H1 (cell line): Measurements from ENCODE around the gene PDE4D. TPM values are rescaled to one million over a fixed set of nuclear protein-coding genes. Genes with fewer than 3 reads are reported as not detected.

Experiments
- CTCF ChIA-PET: fragments of 300-600 bp; sonication (Branson Sonifier 250); formaldehyde crosslinking; loops from one replicate; lab custom pipeline; 2021; ENCODE audit not compliant: partially characterized antibody; lab: Charles Lee
- POLR2A ChIA-PET: fragments of 300-600 bp; sonication (Branson Sonifier 250); formaldehyde crosslinking; loops from one replicate; lab custom pipeline; 2021; ENCODE audit warnings: inconsistent platforms; ENCODE audit not compliant: partially characterized antibody; lab: Charles Lee
- DNase-seq, 2 experiments: peaks; one replicate each; pipeline versions ENCODE4 v3.0.0 to v3.0.0-alpha.2; 2010 to 2022; ENCODE audit warnings: low spot score in 2 of 2, low read depth in 1 of 2, mixed read lengths in 1 of 2
- FAIRE-seq: peaks from 2 replicates; lab custom pipeline; 2011; peaks lifted over from hg19 to GRCh38; lab: Jason Lieb, UNC
- H2AFZ ChIP-seq: 2 replicates; pipeline ENCODE4 v1.8.1; 2012; ENCODE audit warnings: low read length, inconsistent platforms
- H2AK5ac ChIP-seq: 2 replicates; pipeline ENCODE4 v1.6.1; 2013; ENCODE audit warnings: low read depth, low read length
- H2BK120ac ChIP-seq: replicated peaks from 2 replicates; pipeline ENCODE3; 2013; ENCODE audit warnings: low read depth, low read length, inconsistent platforms
- H2BK12ac ChIP-seq: 2 replicates; pipeline ENCODE4 v1.6.1; 2013; ENCODE audit warnings: low read depth, low read length
- H2BK15ac ChIP-seq: 2 replicates; pipeline ENCODE4 v1.6.1; 2013; ENCODE audit warnings: low read length
- H2BK20ac ChIP-seq: 2 replicates; pipeline ENCODE4 v1.6.1; 2013; ENCODE audit warnings: low read length
- H2BK5ac ChIP-seq: 2 replicates; pipeline ENCODE4 v1.6.1; 2013; ENCODE audit warnings: low read depth, low read length
- H3K14ac ChIP-seq: 2 replicates; pipeline ENCODE4 v1.6.1; 2013; ENCODE audit warnings: inconsistent platforms; ENCODE audit not compliant: insufficient read length
- H3K18ac ChIP-seq: 2 replicates; pipeline ENCODE4 v1.6.1; 2013; ENCODE audit warnings: low read length; ENCODE audit errors: extremely low read depth
- H3K23ac ChIP-seq: 2 replicates; pipeline ENCODE4 v1.6.1; 2013; ENCODE audit warnings: inconsistent platforms; ENCODE audit not compliant: insufficient read length
- H3K23me2 ChIP-seq: 2 replicates; pipeline ENCODE4 v1.6.1; 2013; ENCODE audit warnings: low read depth, low read length
- H3K27ac ChIP-seq: 2 replicates; pipeline ENCODE4 v1.6.1; 2011; ENCODE audit warnings: low read depth, low read length, inconsistent platforms
- H3K27me3 ChIP-seq, 4 experiments: replicated peaks in 1 of 4; 1 replicate in 1 of 4; 2 replicates in 3 of 4; pipeline versions ENCODE4 v1.6.1 to v1.8.1; 2011 to 2013; ENCODE audit warnings: low read length in 3 of 4, mild to moderate bottlenecking in 3 of 4, inconsistent platforms in 2 of 4, mixed read lengths in 2 of 4, moderate library complexity in 1 of 4; ENCODE audit not compliant: control insufficient read depth in 3 of 4, insufficient read depth in 3 of 4; ENCODE audit errors: extremely low read depth in 1 of 4
- H3K36me3 ChIP-seq, 4 experiments: 2 replicates each; pipeline versions ENCODE4 v1.6.1 to v1.8.1; 2011 to 2013; ENCODE audit warnings: mild to moderate bottlenecking in 4 of 4, low read length in 3 of 4, moderate library complexity in 2 of 4, control low read depth in 1 of 4, inconsistent platforms in 1 of 4; ENCODE audit not compliant: insufficient read depth in 4 of 4, control insufficient read depth in 2 of 4
- H3K4ac ChIP-seq: replicated peaks from 2 replicates; pipeline ENCODE3; 2013; ENCODE audit warnings: low read length, low read depth, mixed read lengths, inconsistent platforms; ENCODE audit not compliant: insufficient read length
- H3K4me1 ChIP-seq, 4 experiments: replicated peaks in 1 of 4; 1 replicate in 1 of 4; 2 replicates in 3 of 4; pipeline versions ENCODE4 v1.6.1 to v1.8.1; 2011 to 2013; ENCODE audit warnings: low read length in 3 of 4, inconsistent platforms in 2 of 4, mixed read lengths in 1 of 4; ENCODE audit not compliant: insufficient read depth in 4 of 4, control insufficient read depth in 3 of 4
- H3K4me2 ChIP-seq, 2 experiments: 2 replicates each; pipeline versions ENCODE4 v1.6.1 to v1.8.1; 2011 to 2013; ENCODE audit warnings: low read depth in 2 of 2, low read length in 2 of 2, control low read depth in 1 of 2, inconsistent platforms in 1 of 2, mild to moderate bottlenecking in 1 of 2; ENCODE audit not compliant: insufficient read depth in 1 of 2
- H3K4me3 ChIP-seq, 4 experiments: fragments of 200-600, 300-600 bp in 1 of 4; sonication (generic), shearing (Covaris generic), sonication (Bioruptor Twin) in 1 of 4; 2 replicates each; pipeline versions ENCODE4 v1.5.1 to v1.8.1; 2011 to 2016; ENCODE audit warnings: low read length in 4 of 4, low read depth in 3 of 4, control low read depth in 2 of 4, inconsistent platforms in 2 of 4, mild to moderate bottlenecking in 2 of 4, mixed read lengths in 1 of 4, moderate library complexity in 1 of 4; ENCODE audit not compliant: insufficient read depth in 2 of 4; ENCODE audit errors: extremely low read depth in 1 of 4
- H3K56ac ChIP-seq: replicated peaks from 2 replicates; pipeline ENCODE3; 2013; ENCODE audit warnings: low read depth, mild to moderate bottlenecking, mixed read lengths, low read length, inconsistent platforms; ENCODE audit not compliant: insufficient read length
- H3K79me1 ChIP-seq: 2 replicates; pipeline ENCODE4 v1.6.1; 2013; ENCODE audit warnings: low read depth, low read length, control low read depth
- H3K79me2 ChIP-seq, 2 experiments: 2 replicates each; pipeline versions ENCODE4 v1.6.1 to v1.8.1; 2012 to 2013; ENCODE audit warnings: low read length in 2 of 2, mild to moderate bottlenecking in 2 of 2, inconsistent platforms in 1 of 2; ENCODE audit not compliant: insufficient read depth in 2 of 2, control insufficient read depth in 1 of 2
- H3K9ac ChIP-seq, 4 experiments: replicated peaks in 1 of 4; 1 replicate in 1 of 4; 2 replicates in 3 of 4; pipeline versions ENCODE4 v1.6.1 to v1.8.1; 2011 to 2013; ENCODE audit warnings: low read depth in 3 of 4, low read length in 3 of 4, control low read depth in 2 of 4, mild to moderate bottlenecking in 2 of 4, moderate library complexity in 2 of 4, inconsistent platforms in 1 of 4; ENCODE audit errors: extremely low read depth in 1 of 4
- H3K9me3 ChIP-seq, 2 experiments: 2 replicates each; pipeline versions ENCODE4 v1.6.1 to v1.8.1; 2012 to 2013; ENCODE audit warnings: mild to moderate bottlenecking in 2 of 2, moderate library complexity in 2 of 2, control low read depth in 1 of 2, inconsistent platforms in 1 of 2, low read depth in 1 of 2, low read length in 1 of 2, mixed read lengths in 1 of 2; ENCODE audit not compliant: insufficient read depth in 2 of 2
- H4K20me1 ChIP-seq, 2 experiments: replicated peaks in 1 of 2; 2 replicates each; pipeline versions ENCODE3 to v1.8.1; 2011 to 2013; ENCODE audit warnings: inconsistent platforms in 2 of 2, low read length in 2 of 2, mild to moderate bottlenecking in 1 of 2; ENCODE audit not compliant: insufficient read depth in 2 of 2, control insufficient read depth in 1 of 2
- H4K5ac ChIP-seq: 2 replicates; pipeline ENCODE4 v1.6.1; 2013; ENCODE audit warnings: low read length, low read depth, mixed read lengths, inconsistent platforms; ENCODE audit not compliant: insufficient read length
- H4K8ac ChIP-seq: 2 replicates; pipeline ENCODE4 v1.8.0; 2013; ENCODE audit warnings: mild to moderate bottlenecking, moderate library complexity, low read length, inconsistent platforms; ENCODE audit not compliant: insufficient read depth; ENCODE audit errors: extremely low read depth
- H4K91ac ChIP-seq: replicated peaks from 2 replicates; pipeline ENCODE3; 2013; ENCODE audit warnings: low read length, mixed read lengths, inconsistent platforms; ENCODE audit not compliant: insufficient read length
- CBX8 ChIP-seq: fragments of 300-800, 300-1000 bp; sonication (generic); IDR thresholded peaks from 2 replicates; pipeline ENCODE4 v1.7.1; 2016; ENCODE audit warnings: low read depth, low read length, borderline replicate concordance
- CREB1 ChIP-seq: IDR thresholded peaks from 2 replicates; pipeline ENCODE4 v1.6.1; 2012; ENCODE audit warnings: inconsistent platforms
- CTCF ChIP-seq, 3 experiments: IDR thresholded peaks; 1 replicate in 2 of 3; 2 replicates in 1 of 3; pipeline versions ENCODE4 v1.5.1 to v1.6.1; 2011; ENCODE audit warnings: low read length in 3 of 3, mild to moderate bottlenecking in 3 of 3, inconsistent platforms in 2 of 3, low read depth in 1 of 3, moderate library complexity in 1 of 3; ENCODE audit not compliant: insufficient read depth in 1 of 3; ENCODE audit errors: control extremely low read depth in 1 of 3
- EZH2 ChIP-seq: fragments of 200-600 bp; sonication (generic); IDR thresholded peaks from 2 replicates; pipeline ENCODE4 v1.7.1; 2012; ENCODE audit warnings: low read depth, mild to moderate bottlenecking, moderate library complexity, low read length, inconsistent platforms; ENCODE audit not compliant: severe bottlenecking
- HDAC2 ChIP-seq, 2 experiments: fragments of 300-600 bp in 1 of 2; sonication (generic) in 1 of 2; IDR thresholded peaks; 2 replicates each; pipeline ENCODE4 v1.6.1; 2011 to 2012; ENCODE audit warnings: low read depth in 2 of 2, low read length in 2 of 2, mild to moderate bottlenecking in 2 of 2, moderate library complexity in 2 of 2, borderline replicate concordance in 1 of 2, inconsistent platforms in 1 of 2
- JUND ChIP-seq: IDR thresholded peaks from 2 replicates; pipeline ENCODE4 v1.6.1; 2011; ENCODE audit warnings: mild to moderate bottlenecking, improper control_type of control experiment, low read length
- KDM4A ChIP-seq: IDR thresholded peaks from one replicate; pipeline ENCODE4 v1.7.1; 2012; ENCODE audit warnings: low read depth, mild to moderate bottlenecking, moderate library complexity, low read length, inconsistent platforms; ENCODE audit not compliant: severe bottlenecking
- KDM5A ChIP-seq: fragments of 200-600 bp; IDR thresholded peaks from 2 replicates; pipeline ENCODE4 v1.7.1; 2012; ENCODE audit warnings: mild to moderate bottlenecking, low read length, inconsistent platforms, mixed read lengths
- NRF1 ChIP-seq: IDR thresholded peaks from 2 replicates; pipeline ENCODE4 v1.6.1; 2011; ENCODE audit warnings: mild to moderate bottlenecking, low read depth, low read length, improper control_type of control experiment
- POU5F1 ChIP-seq: IDR thresholded peaks from 2 replicates; pipeline ENCODE4 v1.6.1; 2011; ENCODE audit warnings: low read depth, mild to moderate bottlenecking, low read length, moderate library complexity
- RXRA ChIP-seq: IDR thresholded peaks from 2 replicates; pipeline ENCODE4 v1.6.1; 2011; ENCODE audit warnings: low read depth, mild to moderate bottlenecking, low read length, moderate library complexity; ENCODE audit not compliant: insufficient read depth
- TEAD4 ChIP-seq: IDR thresholded peaks from 2 replicates; pipeline ENCODE4 v1.6.1; 2012; ENCODE audit warnings: low read depth, low read length, inconsistent platforms, mixed read lengths
- WGBS, 2 experiments: shearing (Covaris generic) in 1 of 2; methylation state at CpG; one replicate each; pipeline versions ENCODE4 v1.1.6 to v1.1.7; 2013 to 2015; ENCODE audit warnings: low lambda C conversion rate in 2 of 2, mixed read lengths in 2 of 2, inconsistent platforms in 1 of 2, low coverage in 1 of 2, missing lambda C conversion rate in 1 of 2; ENCODE audit not compliant: insufficient replicate concordance in 2 of 2, insufficient coverage in 1 of 2, insufficient read length in 1 of 2; ENCODE audit errors: extremely low coverage in 1 of 2, missing lambda C conversion rate in 1 of 2; 5-methylcytosine and 5-hydroxymethylcytosine counted together
- polyA plus RNA-seq, 7 experiments: library from polyadenylated mRNA; depleted of rRNA in 3 of 7; stranded (reverse) in 5 of 7; unstranded in 2 of 7; fragments of >200 nt in 5 of 7; fragments of 200-250 nt in 2 of 7; gene quantifications; 1 replicate in 5 of 7; 2 replicates in 1 of 7; 4 replicates in 1 of 7; pipeline versions ENCODE4 v1.2.1 to v1.2.3, GENCODE V29; 2011 to 2013; ENCODE audit warnings: missing spikeins in 2 of 7, mixed read lengths in 2 of 7
- total RNA-seq: library from RNA; stranded (reverse); fragmentation: NEBNext Ultra II Directional; extraction: Animal tissue kit (Norgen Biotek cat#: 25700); gene quantifications from 2 replicates; pipeline ENCODE4 v1.2.1, GENCODE V29; 2021

PDE4D gene
- total and polyA plus RNA-seq, 2 of the 8 experiments (the other 6 are each of a cell fraction or from before 2014, with no cell fraction given): 2.3 to 3.7 TPM

DNA sequence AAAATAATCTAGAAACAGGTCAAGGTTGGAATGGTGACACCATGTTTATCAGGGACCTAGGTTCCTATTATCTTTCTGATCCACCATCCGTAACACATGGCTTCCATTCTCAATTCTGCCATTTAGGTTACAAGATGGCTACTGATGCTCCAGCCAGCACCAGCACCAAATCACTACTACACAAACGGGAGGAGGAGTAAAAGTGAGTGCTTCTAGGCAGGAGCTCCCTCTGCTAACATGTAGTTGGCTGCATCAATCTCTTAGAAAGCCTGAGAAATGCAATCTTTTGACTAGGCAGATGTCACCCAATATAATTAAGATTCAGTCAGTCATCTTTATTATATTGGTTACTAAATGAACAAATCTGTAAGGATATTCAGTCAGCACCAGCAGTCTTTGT is 794.8 kb downstream of the PDE4D start:
- H2BK5ac ChIP-seq: no peak overlapping the region
- no peaks in the 10 kb centered on the region for H3K23me2 ChIP-seq
- no peak overlapping the region for H2BK15ac ChIP-seq
- no peak overlapping the region for H3K4ac ChIP-seq
- H3K4me1 ChIP-seq: no peaks in the 10 kb centered on the region
- no peak overlapping the region for H3K27ac ChIP-seq
- H3K27me3 ChIP-seq: no peaks in the 10 kb centered on the region
- H2BK12ac ChIP-seq: no peak overlapping the region
- H3K56ac ChIP-seq: no peak overlapping the region
- no peaks in the 10 kb centered on the region for H3K79me2 ChIP-seq
- WGBS, 2 experiments: 88% methylated on average over 2 of the region's 2 CpGs; no CpG with 5 or more reads in 1 of the 2 experiments
- no peak overlapping the region for H3K14ac ChIP-seq
- no peak overlapping the region for H2AK5ac ChIP-seq
- H4K5ac ChIP-seq: no peak overlapping the region
- ChIA-PET POLR2A (interaction anchor here (0.6 kb wide), 1 partner anchor 28 kb away, joined by 5 read pairs; no protein-coding TSS in a partner anchor), CTCF (no interaction called here)
- no peak overlapping the region for H3K4me2 ChIP-seq
- no peak overlapping the region for H2AFZ ChIP-seq
- H4K91ac ChIP-seq: no peak overlapping the region
- no peak overlapping the region for H2BK20ac ChIP-seq
- DNase-seq: no peak
- no peaks in the 10 kb centered on the region for H3K9me3 ChIP-seq
- no peaks in the 10 kb centered on the region for H4K20me1 ChIP-seq
- H2BK120ac ChIP-seq: no peak overlapping the region
- H3K9ac ChIP-seq: no peak overlapping the region
- H3K18ac ChIP-seq: no peak overlapping the region
- no peak overlapping the region for H3K4me3 ChIP-seq
- FAIRE-seq: no peak
- H3K23ac ChIP-seq: no peak overlapping the region
- H3K79me1 ChIP-seq: no peaks in the 10 kb centered on the region
- H3K36me3 ChIP-seq: no peaks in the 10 kb centered on the region
- no peak overlapping the region for H4K8ac ChIP-seq
- no peak for TF ChIP-seq HDAC2 (IDR thresholded peaks at IDR 0.05; ENCODE audit: borderline replicate concordance in 1 of 2, low read depth in 2 of 2, low read length in 2 of 2)
- no peak for TF ChIP-seq JUND
- TF ChIP-seq CREB1: no peak
- no peak for TF ChIP-seq CTCF (IDR thresholded peaks at IDR 0.05; ENCODE audit: control extremely low read depth in 1 of 3, insufficient read depth in 1 of 3, low read depth in 1 of 3, low read length in 3 of 3)
- TF ChIP-seq TEAD4: no peak
- no peak for TF ChIP-seq POU5F1
- TF ChIP-seq EZH2: no peak
- no peak for TF ChIP-seq RXRA
- TF ChIP-seq KDM4A: no peak
- no peak for TF ChIP-seq CBX8
- no peak for TF ChIP-seq NRF1
- no peak for TF ChIP-seq KDM5A
